K562 treated with DMSO at 1 percent for 12 hours (cell line): ENCODE results near the gene DUT. TPM values are rescaled to one million over a fixed set of nuclear protein-coding genes. Genes with fewer than 3 reads are reported as not detected.

ENCODE experiments used
- total RNA-seq: library from RNA; unstranded; fragments of 300-600 nt; gene quantifications from 2 replicates; pipeline ENCODE4 v1.2.3, GENCODE V29; 2022; ENCODE audit not compliant: insufficient read depth

The DUT gene
- total RNA-seq: 97.6 and 109 TPM in 2 replicates

GRCh38 chr15:48330855-48331795 is at the start of gene DUT:
Gene DUT (plus strand): TSS chr15:48331429. CDS start chr15:48331516, 87 bp downstream.

Other genes with a start within 250 kb of the DUT start
- not detected in 2 replicates for gene SLC24A5, start 210.4 kb upstream of the DUT start, total RNA-seq
- 0.22 and 0.56 TPM in 2 replicates for gene MYEF2, start 153.1 kb upstream of the DUT start, total RNA-seq
- gene CTXN2, start 139.8 kb upstream of the DUT start, total RNA-seq: not detected in 2 replicates
- not detected in 2 replicates for gene SLC12A1, start 125.1 kb upstream of the DUT start, total RNA-seq